GM21526 (cell line): ENCODE measurements around the gene EEF1A2.
"Not testable (repeated sequence)": the region's sequence is repeated elsewhere in the genome, so short reads cannot be mapped to it uniquely, and the experiment has no call there.

Experiments
- ATAC-seq: cut with Tn5 transposase; IDR thresholded peaks from one replicate; pipeline ENCODE4 v1.9.1; 2021; ENCODE audit warnings: moderate library complexity; ENCODE audit not compliant: unreplicated experiment, low FRiP score

Gene EEF1A2

GRCh38 chr20:63521602-63522001, 22.7 kb upstream of the EEF1A2 start:
- ATAC-seq: no peak

GRCh38 chr20:63520934-63521601, 22.2 kb upstream of the EEF1A2 start:
- peak; percentile 36 for ATAC-seq

GRCh38 chr20:63520504-63520933, 21.6 kb upstream of the EEF1A2 start, which contains the start of gene PPDPF:
Gene PPDPF, plus strand, starts transcription at chr20:63520765. Its CDS starts 544 bp downstream, at chr20:63521309.
- ATAC-seq: peak; percentile 49

- ATAC-seq: peak; percentile 31
Measured at GRCh38 chr20:63519668-63520503, 21.0 kb upstream of the EEF1A2 start.

- ATAC-seq: no peak
Measured at GRCh38 chr20:63518946-63519667, 20.2 kb upstream of the EEF1A2 start.

- no peak for ATAC-seq
Measured at GRCh38 chr20:63518351-63518861, 19.5 kb upstream of the EEF1A2 start.

GRCh38 chr20:63517376-63518309, 18.8 kb upstream of the EEF1A2 start:
- ATAC-seq: no peak

- ATAC-seq: not testable (repeated sequence)
Measured at GRCh38 chr20:63514520-63514919, 15.6 kb upstream of the EEF1A2 start.

GRCh38 chr20:63513207-63513606, 14.3 kb upstream of the EEF1A2 start:
- ATAC-seq: no peak

GRCh38 chr20:63509088-63509564, 10.2 kb upstream of the EEF1A2 start:
- no peak for ATAC-seq

GRCh38 chr20:63508072-63508768, 9.3 kb upstream of the EEF1A2 start:
- no peak for ATAC-seq

- ATAC-seq: no peak
Measured at GRCh38 chr20:63507083-63507743, 8.3 kb upstream of the EEF1A2 start.

- ATAC-seq: no peak
Measured at GRCh38 chr20:63505723-63506122, 6.8 kb upstream of the EEF1A2 start.

GRCh38 chr20:63505281-63505680, 6.4 kb upstream of the EEF1A2 start:
- ATAC-seq: no peak

- ATAC-seq: no peak
Measured at GRCh38 chr20:63504642-63505041, 5.8 kb upstream of the EEF1A2 start.

GRCh38 chr20:63503524-63503923, 4.6 kb upstream of the EEF1A2 start:
- ATAC-seq: no peak

GRCh38 chr20:63502671-63503172, 3.8 kb upstream of the EEF1A2 start:
- no peak for ATAC-seq
